HepG2 (cell line): ENCODE measurements around the gene LRRC8E. TPM values are rescaled to one million over a fixed set of nuclear protein-coding genes. Genes with fewer than 3 reads are reported as not detected.

Source experiments
- MLLT10 ChIP-seq: sonication (generic); formaldehyde crosslinking; IDR thresholded peaks from 2 replicates; pipeline ENCODE4 v1.4.0; 2020; ENCODE audit warnings: missing genetic modification reagents
- MXI1 ChIP-seq: IDR thresholded peaks from 3 replicates; pipeline ENCODE4 v1.6.1; 2012; ENCODE audit warnings: low read depth, low read length, inconsistent platforms, borderline replicate concordance
- NCOA5 ChIP-seq: sonication (generic); formaldehyde crosslinking; IDR thresholded peaks from 2 replicates; pipeline ENCODE4 v1.4.0; 2020; ENCODE audit warnings: missing genetic modification reagents
- NFE2L2 ChIP-seq: fragments of 150-350 bp; IDR thresholded peaks from 2 replicates; pipeline ENCODE4 v1.6.1; 2014; ENCODE audit warnings: low read length
- NFKB2 ChIP-seq: sonication (generic); formaldehyde crosslinking; IDR thresholded peaks from 2 replicates; pipeline ENCODE4 v1.4.0; 2020; ENCODE audit warnings: missing genetic modification reagents, borderline replicate concordance
- NFRKB ChIP-seq: fragments of 450-650 bp; IDR thresholded peaks from 2 replicates; pipeline ENCODE4 v1.6.1; 2017
- PAXIP1 ChIP-seq: sonication (generic); formaldehyde crosslinking; conservative IDR thresholded peaks from 2 replicates; pipeline ENCODE4 v1.4.0; 2020; ENCODE audit warnings: mild to moderate bottlenecking, missing genetic modification reagents, moderate library complexity
- POLR2A ChIP-seq, 2 experiments: IDR thresholded peaks; 2 replicates each; pipeline ENCODE4 v1.6.1; 2011; ENCODE audit warnings: low read depth in 2 of 2, low read length in 2 of 2, mild to moderate bottlenecking in 1 of 2, moderate library complexity in 1 of 2; ENCODE audit not compliant: insufficient read depth in 1 of 2
- REPIN1 ChIP-seq: sonication (generic); formaldehyde crosslinking; IDR thresholded peaks from 2 replicates; pipeline ENCODE4 v1.8.0; 2022; ENCODE audit warnings: missing genetic modification reagents, low read depth, mild to moderate bottlenecking, borderline replicate concordance
- ZBTB8A ChIP-seq: sonication (generic); formaldehyde crosslinking; IDR thresholded peaks from 2 replicates; pipeline ENCODE4 v1.4.0; 2020; ENCODE audit warnings: mild to moderate bottlenecking, low read depth, missing genetic modification reagents, borderline replicate concordance
- ZFP41 ChIP-seq: sonication (generic); formaldehyde crosslinking; IDR thresholded peaks from 2 replicates; pipeline ENCODE4 v1.4.0; 2020; ENCODE audit warnings: mild to moderate bottlenecking, missing genetic modification reagents, borderline replicate concordance
- ZNF180 ChIP-seq: sonication (generic); formaldehyde crosslinking; IDR thresholded peaks from 2 replicates; pipeline ENCODE4 v1.4.0; 2020; ENCODE audit warnings: low read depth, missing genetic modification reagents, borderline replicate concordance
- ZNF333 ChIP-seq: sonication (generic); formaldehyde crosslinking; IDR thresholded peaks from 2 replicates; pipeline ENCODE4 v1.4.0; 2020; ENCODE audit warnings: mild to moderate bottlenecking, missing genetic modification reagents, borderline replicate concordance
- ZNF33B ChIP-seq: sonication (generic); formaldehyde crosslinking; IDR thresholded peaks from 2 replicates; pipeline ENCODE4 v1.5.1; 2020; ENCODE audit warnings: mild to moderate bottlenecking, missing genetic modification reagents
- ZNF382 ChIP-seq: sonication (generic); formaldehyde crosslinking; IDR thresholded peaks from 2 replicates; pipeline ENCODE4 v1.5.0; 2020; ENCODE audit warnings: missing genetic modification reagents, mild to moderate bottlenecking, borderline replicate concordance
- ZNF430 ChIP-seq: sonication (generic); formaldehyde crosslinking; IDR thresholded peaks from 2 replicates; pipeline ENCODE4 v1.9.0; 2021; ENCODE audit warnings: mild to moderate bottlenecking, missing genetic modification reagents
- ZNF512B ChIP-seq: sonication (generic); formaldehyde crosslinking; IDR thresholded peaks from 2 replicates; pipeline ENCODE4 v1.5.1; 2020; ENCODE audit warnings: missing genetic modification reagents, mild to moderate bottlenecking, borderline replicate concordance
- ZNF577 ChIP-seq: sonication (generic); formaldehyde crosslinking; IDR thresholded peaks from 2 replicates; pipeline ENCODE4 v1.4.0; 2020; ENCODE audit warnings: mild to moderate bottlenecking, low read depth, missing genetic modification reagents, borderline replicate concordance
- ZNF790 ChIP-seq: sonication (generic); formaldehyde crosslinking; IDR thresholded peaks from 2 replicates; pipeline ENCODE4 v1.8.0; 2022; ENCODE audit warnings: missing genetic modification reagents, mild to moderate bottlenecking, borderline replicate concordance
- ZNF792 ChIP-seq: IDR thresholded peaks from 2 replicates; pipeline ENCODE4 v1.6.1; 2016
- polyA plus RNA-seq, 8 experiments: library from polyadenylated mRNA; depleted of rRNA in 3 of 8; stranded (reverse) in 7 of 8; unstranded in 1 of 8; fragments of >200 nt; fragmentation: Illumina TruSeq in 4 of 8; extraction: Trizol in 4 of 8; gene quantifications; 2 replicates each; pipeline versions ENCODE4 v1.2.1 to v1.2.3, GENCODE V29; 2011 to 2016; ENCODE audit warnings: low read depth in 4 of 8, missing spikeins in 1 of 8, mixed read lengths in 1 of 8; ENCODE audit not compliant: insufficient read depth in 1 of 8
- total RNA-seq, 5 experiments: library from RNA; depleted of rRNA; stranded (reverse); fragments of >200 nt; fragmentation: Illumina TruSeq; extraction: Trizol; gene quantifications; 2 replicates each; pipeline ENCODE4 v1.2.3, GENCODE V29; 2016; ENCODE audit warnings: low read depth in 1 of 5
- TF ChIP-seq, protein P1 (sequence below): sonication (generic); formaldehyde crosslinking; IDR thresholded peaks from 2 replicates; pipeline ENCODE4 v1.5.1; 2020; ENCODE audit warnings: mild to moderate bottlenecking, moderate library complexity, missing genetic modification reagents

The LRRC8E gene
- total and polyA plus RNA-seq, 2 of the 13 experiments (the other 11 are each of a cell fraction or from before 2014, with no cell fraction given) = 8.0 to 10.3 TPM

DNA sequence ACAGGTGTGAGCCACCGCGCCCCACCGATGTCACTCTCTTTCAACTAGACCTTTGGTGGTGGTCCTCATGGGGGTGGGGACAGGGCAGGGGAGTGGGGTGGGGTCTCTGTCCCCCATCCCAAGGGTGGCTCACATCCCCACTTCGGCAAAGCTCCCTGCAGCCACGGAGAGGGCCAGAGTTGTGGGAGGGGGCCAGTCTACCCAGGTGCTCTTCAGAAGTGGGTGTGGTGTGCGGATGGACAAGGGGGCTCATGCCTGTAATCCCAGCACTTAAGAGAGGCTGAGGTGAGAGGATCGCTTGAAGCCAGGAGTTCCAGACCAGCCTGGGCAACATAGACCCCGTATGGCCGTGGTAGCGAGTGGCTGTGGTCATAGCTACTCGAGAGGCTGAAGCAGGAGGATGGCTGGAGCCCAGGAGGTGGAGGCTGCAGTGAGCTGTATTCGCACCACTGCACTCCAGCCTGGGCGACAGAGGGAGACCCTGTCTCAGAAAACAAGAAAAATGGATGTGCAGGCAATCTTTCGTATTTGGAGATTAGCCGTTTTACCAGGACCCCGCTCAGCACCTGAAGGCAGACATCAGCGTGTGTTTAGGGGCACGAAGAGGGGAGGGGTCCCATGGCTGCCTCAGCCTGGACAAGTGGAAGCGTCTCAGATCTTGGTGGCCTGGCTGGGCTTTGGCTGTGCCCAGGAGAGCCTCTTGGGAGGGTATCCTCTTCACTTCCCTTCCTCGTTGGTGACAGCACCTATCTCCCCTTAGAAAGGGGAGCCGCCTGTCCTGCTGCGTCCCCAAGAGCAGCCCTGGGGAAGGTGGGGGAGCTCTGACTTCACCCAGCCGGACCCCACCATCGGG, 27.2 kb downstream of the LRRC8E start (continued):
- TF ChIP-seq ZNF512B (CRISPR knock-in tag) (no peak), ZNF430 (CRISPR knock-in tag) (no peak; the same call in 1 of the 2 replicates), PAXIP1 (CRISPR knock-in tag) (no peak), ZNF792 (no peak), ZBTB8A (CRISPR knock-in tag) (no peak), ZNF790 (CRISPR knock-in tag) (0 out of 2 replicates have a peak, but pooled peaks have one; percentile 5), ZNF382 (CRISPR knock-in tag) (no peak), ZNF33B (CRISPR knock-in tag) (no peak), NFRKB (no peak), MXI1 (no peak), POLR2A (IDR thresholded peaks at IDR 0.05; ENCODE audit: insufficient read depth in 1 of 2, low read depth in 2 of 2, low read length in 2 of 2) (0 out of 4 replicates have a peak, but pooled peaks of 1 of the 2 experiments have one; percentile 29), ZFP41 (CRISPR knock-in tag) (0 out of 2 replicates have a peak, but pooled peaks have one; percentile 15), NFKB2 (CRISPR knock-in tag) (0 out of 2 replicates have a peak, but pooled peaks have one; percentile 27), REPIN1 (CRISPR knock-in tag) (0 out of 2 replicates have a peak, but pooled peaks have one; percentile 8), ZNF180 (no peak), NFE2L2 (no peak), NCOA5 (CRISPR knock-in tag) (no peak), ZNF333 (no peak), ZNF577 (no peak), MLLT10 (CRISPR knock-in tag) (no peak)
- TF ChIP-seq, protein P1, sequence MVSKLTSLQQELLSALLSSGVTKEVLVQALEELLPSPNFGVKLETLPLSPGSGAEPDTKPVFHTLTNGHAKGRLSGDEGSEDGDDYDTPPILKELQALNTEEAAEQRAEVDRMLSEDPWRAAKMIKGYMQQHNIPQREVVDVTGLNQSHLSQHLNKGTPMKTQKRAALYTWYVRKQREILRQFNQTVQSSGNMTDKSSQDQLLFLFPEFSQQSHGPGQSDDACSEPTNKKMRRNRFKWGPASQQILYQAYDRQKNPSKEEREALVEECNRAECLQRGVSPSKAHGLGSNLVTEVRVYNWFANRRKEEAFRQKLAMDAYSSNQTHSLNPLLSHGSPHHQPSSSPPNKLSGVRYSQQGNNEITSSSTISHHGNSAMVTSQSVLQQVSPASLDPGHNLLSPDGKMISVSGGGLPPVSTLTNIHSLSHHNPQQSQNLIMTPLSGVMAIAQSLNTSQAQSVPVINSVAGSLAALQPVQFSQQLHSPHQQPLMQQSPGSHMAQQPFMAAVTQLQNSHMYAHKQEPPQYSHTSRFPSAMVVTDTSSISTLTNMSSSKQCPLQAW = no peak
